GM21723 (cell line): ENCODE data around the gene BFSP2.

Source experiments
- ATAC-seq: cut with Tn5 transposase; IDR thresholded peaks from one replicate; pipeline ENCODE4 v1.9.1; 2021; ENCODE audit warnings: mild to moderate bottlenecking, moderate library complexity; ENCODE audit not compliant: unreplicated experiment

BFSP2 gene

GRCh38 chr3:133400006-133400515 is at the start of gene BFSP2:
Gene BFSP2 (plus strand): TSS chr3:133400056. CDS start chr3:133400084, 28 bp downstream.
- no peak for ATAC-seq

DNA sequence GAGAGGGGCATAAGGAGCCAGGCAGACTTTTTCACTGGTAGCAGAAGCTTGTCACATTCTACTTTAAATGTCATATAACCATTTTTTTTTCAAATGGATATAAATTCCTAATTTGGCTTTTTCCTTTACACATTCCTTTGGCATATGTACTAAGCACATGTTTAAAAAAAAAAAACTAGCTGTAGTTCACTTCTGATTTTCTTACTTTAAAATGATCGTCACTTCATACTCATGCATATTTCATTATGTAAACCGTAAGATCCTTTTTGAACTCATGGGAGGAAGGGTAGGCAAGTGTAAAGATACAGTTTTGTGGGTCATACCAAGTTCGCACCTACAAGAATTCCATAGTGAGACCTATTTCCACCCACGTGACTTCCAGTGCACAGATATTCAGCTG is 45.1 kb upstream of the BFSP2 start:
- no peak for ATAC-seq

DNA sequence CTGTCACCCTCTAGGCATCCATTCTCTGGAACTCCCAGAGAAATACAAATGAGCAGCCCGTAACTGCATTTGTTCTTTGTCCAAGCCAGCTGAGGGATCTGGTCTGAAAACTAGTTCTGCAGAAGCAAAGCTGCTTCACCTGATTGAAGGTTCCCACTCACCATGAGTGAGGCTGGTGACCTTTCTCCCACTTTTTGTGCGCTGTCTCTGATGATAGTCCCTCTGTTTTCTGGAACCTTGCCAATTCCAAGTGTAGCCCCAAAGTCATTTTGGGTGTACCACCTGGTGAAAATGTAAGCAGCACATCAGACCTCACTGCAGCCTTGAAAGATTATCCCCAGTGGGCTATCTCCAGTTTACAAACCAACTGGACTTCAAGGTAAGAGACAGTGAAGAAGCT is 39.4 kb upstream of the BFSP2 start:
- no peak for ATAC-seq

- no peak for ATAC-seq
Measured at GRCh38 chr3:133361011-133361410, 38.8 kb upstream of the BFSP2 start.

DNA sequence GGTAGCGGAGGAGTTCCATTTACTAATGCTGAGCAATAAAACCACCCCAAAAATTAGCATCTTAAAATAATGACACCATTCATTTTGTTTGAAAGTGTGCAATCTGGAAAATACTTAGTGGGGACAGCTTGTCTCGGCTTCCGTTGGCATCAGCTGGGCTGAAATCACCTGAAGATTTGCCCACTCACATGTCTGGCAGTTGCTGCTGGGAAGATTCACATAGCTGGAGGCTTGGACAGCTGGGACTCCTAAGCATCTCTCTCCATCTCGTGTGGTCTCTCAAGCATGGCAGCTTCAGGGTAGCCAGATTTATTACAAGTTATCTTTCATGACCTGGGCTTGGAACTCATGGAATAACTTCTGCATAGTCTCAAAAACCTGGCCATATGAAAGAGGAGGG is 38.4 kb upstream of the BFSP2 start:
- ATAC-seq, result no peak

GRCh38 chr3:133362539-133362938 is 37.3 kb upstream of the BFSP2 start:
- ATAC-seq, result no peak

DNA sequence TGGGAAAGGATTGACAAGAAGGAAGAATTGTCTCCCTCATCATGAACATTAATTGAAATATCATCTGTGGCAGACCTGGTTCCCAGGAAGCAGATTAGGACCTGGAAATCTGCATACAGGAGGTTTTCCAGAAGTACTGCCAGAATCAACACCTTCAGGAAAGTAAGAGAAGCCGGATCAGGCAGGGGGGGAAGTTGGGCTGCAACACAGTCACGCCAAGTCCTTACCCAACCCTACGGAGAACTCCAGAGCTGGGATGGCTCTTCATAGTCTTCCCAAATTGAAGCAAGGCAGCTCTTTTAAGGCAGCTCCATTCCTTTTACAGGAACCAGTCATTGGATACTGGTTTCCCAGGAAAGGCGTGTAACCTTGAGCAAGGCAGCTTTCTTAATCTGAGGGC is 35.2 kb upstream of the BFSP2 start:
- no peak for ATAC-seq

DNA sequence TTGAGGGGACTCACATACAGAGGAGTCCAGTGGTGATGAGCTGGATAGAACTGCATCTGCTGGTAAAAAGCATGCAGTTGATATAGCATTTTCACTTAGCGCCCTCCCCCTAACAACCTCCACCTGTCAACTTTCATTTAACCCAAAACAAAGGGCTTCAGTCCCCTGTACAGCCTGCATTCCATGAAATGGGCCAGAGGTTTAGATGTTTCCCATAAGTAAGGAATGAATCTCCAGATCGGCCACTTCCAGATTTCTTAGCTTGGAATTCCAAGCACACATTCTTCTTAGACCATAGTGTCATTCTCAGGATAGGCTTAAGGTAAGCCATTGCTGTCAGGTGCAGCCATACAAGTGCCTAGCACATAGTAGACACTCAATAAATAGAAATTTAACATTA is 32.9 kb upstream of the BFSP2 start:
- no peak for ATAC-seq

- no peak for ATAC-seq
Measured at GRCh38 chr3:133367403-133367802, 32.5 kb upstream of the BFSP2 start.

GRCh38 chr3:133367956-133368355 is 31.9 kb upstream of the BFSP2 start:
- no peak for ATAC-seq

DNA sequence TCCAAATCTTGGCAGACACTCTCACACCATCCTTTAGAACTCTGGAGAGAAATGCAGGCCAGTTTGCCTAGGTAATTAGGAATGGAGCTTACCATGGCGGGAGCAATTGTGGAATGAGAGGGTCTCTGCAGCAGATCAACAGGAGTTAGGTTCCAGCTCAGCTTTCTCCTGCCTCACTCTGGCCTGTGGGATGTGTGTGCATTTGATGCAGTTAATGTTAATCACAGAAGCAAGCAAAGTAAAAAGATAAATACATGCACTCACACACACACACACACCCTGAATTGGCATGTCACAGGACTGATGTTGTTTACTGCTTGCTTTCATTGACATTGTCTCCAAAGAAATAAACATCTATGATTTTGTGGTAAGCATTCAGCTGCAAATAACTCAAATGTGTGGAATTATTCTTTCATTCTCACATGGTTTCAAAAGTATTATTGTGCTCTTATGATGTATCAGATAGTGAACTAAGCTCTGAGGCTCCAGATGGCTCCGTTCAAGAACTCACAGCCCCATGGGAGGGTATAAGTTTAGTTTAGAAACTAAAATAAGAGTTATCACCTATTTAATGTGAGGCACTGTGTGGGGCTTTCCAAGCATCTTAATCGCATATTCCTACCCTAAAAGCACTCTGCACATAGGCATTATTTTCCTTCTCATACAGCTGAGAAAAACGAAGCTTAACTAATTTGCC is 31.3 kb upstream of the BFSP2 start:
- ATAC-seq, result no peak

GRCh38 chr3:133369068-133369440 is 30.8 kb upstream of the BFSP2 start:
- ATAC-seq, result no peak

- ATAC-seq, result no peak
Measured at GRCh38 chr3:133371181-133371580, 28.7 kb upstream of the BFSP2 start.

- no peak for ATAC-seq
Measured at GRCh38 chr3:133371676-133372075, 28.2 kb upstream of the BFSP2 start.

GRCh38 chr3:133374708-133375402 is 25.0 kb upstream of the BFSP2 start:
- ATAC-seq, result no peak

DNA sequence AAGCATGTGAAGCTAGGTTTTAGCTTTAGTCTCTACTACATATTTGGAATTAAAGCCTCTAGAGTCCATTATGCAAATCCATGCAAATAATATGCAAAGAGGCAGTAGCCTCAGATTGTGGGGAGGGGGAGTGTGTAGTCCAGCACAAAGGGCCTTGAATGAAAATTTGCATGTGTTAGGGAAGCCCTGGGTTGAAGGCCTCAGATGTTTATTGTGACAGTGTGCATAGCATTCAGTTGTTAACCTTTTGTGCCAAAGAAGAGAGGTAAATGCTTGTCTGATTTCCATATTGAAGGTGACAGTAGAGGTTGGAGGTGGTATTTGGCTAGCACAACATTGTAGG is 24.5 kb upstream of the BFSP2 start:
- no peak for ATAC-seq

DNA sequence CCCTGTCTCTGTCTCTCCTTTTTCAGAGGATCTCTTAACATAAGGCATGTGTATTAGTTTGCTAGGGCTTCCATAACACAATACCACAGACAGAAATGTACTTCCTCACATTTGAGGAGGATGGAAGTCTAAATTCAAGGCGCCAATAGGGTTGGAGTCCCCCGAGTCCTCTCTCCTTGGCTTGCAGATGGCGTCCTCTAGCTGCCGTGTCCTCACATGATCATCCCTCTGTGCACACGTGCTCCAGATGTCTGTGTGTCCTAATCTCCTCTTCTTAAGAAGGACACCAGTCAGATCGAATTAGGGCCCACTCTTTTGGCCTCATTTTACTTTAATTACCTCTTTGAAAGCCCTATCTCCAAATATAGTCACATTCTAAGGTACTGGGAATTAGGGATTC is 23.0 kb upstream of the BFSP2 start:
- no peak for ATAC-seq

GRCh38 chr3:133377396-133377795 is 22.5 kb upstream of the BFSP2 start:
- no peak for ATAC-seq

DNA sequence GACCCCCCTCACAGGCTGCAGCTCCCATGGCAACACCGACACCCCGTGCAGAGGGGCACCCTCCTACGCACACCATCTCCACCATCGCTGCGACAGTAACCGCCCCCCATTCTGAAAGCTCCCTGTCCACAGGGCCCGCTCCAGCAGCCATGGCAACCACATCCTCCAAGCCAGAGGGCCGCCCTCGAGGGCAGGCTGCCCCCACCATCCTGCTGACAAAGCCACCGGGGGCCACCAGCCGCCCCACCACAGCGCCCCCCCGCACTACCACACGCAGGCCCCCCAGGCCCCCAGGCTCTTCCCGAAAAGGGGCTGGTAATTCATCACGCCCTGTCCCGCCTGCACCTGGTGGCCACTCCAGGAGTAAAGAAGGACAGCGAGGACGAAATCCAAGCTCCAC is 19.9 kb upstream of the BFSP2 start:
- no peak for ATAC-seq

- no peak for ATAC-seq
Measured at GRCh38 chr3:133380481-133381225, 19.2 kb upstream of the BFSP2 start.

- ATAC-seq, result no peak
Measured at GRCh38 chr3:133381346-133382109, 18.3 kb upstream of the BFSP2 start.
